ENCODE data around the gene ARMC5.
A peak's percentile ranks its signal among the peaks of the same experiment; 100 is the strongest.
"Not testable (repeated sequence)": the region's sequence is repeated elsewhere in the genome, so short reads cannot be mapped to it uniquely, and the experiment has no call there.

ARMC5 gene

GRCh38 chr16:31499928-31500327 is 40.6 kb downstream of the ARMC5 start:
- no peak for DNase-seq (ENCODE audit: low read depth)

- DNase-seq (ENCODE audit: low read depth) = no peak
Observed at GRCh38 chr16:31501226-31501965, 42.1 kb downstream of the ARMC5 start.

- DNase-seq (ENCODE audit: low read depth) = no peak
Observed at GRCh38 chr16:31501966-31502348, 42.7 kb downstream of the ARMC5 start.

- DNase-seq (ENCODE audit: low read depth) = no peak
Observed at GRCh38 chr16:31502981-31503380, 43.7 kb downstream of the ARMC5 start.

GRCh38 chr16:31503555-31503954 is 44.3 kb downstream of the ARMC5 start:
- not testable (repeated sequence) for DNase-seq (ENCODE audit: low read depth)

- no peak for DNase-seq (ENCODE audit: low read depth)
Observed at GRCh38 chr16:31504159-31504558, 44.9 kb downstream of the ARMC5 start.

- DNase-seq (ENCODE audit: low read depth) = no peak
Observed at GRCh38 chr16:31505483-31505882, 46.2 kb downstream of the ARMC5 start.

- no peak for DNase-seq (ENCODE audit: low read depth)
Observed at GRCh38 chr16:31507617-31507928, 48.3 kb downstream of the ARMC5 start.

- peak; percentile 64 for DNase-seq (ENCODE audit: low read depth)
Observed at GRCh38 chr16:31507929-31508705, 48.8 kb downstream of the ARMC5 start, which contains the start of gene RUSF1. TSS of gene RUSF1 (minus strand) at chr16:31508391. CDS start at chr16:31508373, 18 bp downstream.

- DNase-seq (ENCODE audit: low read depth) = no peak
Observed at GRCh38 chr16:31508706-31509195, 49.5 kb downstream of the ARMC5 start.

- no peak for DNase-seq (ENCODE audit: low read depth)
Observed at GRCh38 chr16:31513126-31513525, 53.8 kb downstream of the ARMC5 start.

GRCh38 chr16:31513884-31514283 is 54.6 kb downstream of the ARMC5 start:
- no peak for DNase-seq (ENCODE audit: low read depth)
